Measurements from ENCODE around the gene ZNF275.
"Not testable (repeated sequence)": the region's sequence is repeated elsewhere in the genome, so short reads cannot be mapped to it uniquely, and the experiment has no call there.

Gene ZNF275

DNA sequence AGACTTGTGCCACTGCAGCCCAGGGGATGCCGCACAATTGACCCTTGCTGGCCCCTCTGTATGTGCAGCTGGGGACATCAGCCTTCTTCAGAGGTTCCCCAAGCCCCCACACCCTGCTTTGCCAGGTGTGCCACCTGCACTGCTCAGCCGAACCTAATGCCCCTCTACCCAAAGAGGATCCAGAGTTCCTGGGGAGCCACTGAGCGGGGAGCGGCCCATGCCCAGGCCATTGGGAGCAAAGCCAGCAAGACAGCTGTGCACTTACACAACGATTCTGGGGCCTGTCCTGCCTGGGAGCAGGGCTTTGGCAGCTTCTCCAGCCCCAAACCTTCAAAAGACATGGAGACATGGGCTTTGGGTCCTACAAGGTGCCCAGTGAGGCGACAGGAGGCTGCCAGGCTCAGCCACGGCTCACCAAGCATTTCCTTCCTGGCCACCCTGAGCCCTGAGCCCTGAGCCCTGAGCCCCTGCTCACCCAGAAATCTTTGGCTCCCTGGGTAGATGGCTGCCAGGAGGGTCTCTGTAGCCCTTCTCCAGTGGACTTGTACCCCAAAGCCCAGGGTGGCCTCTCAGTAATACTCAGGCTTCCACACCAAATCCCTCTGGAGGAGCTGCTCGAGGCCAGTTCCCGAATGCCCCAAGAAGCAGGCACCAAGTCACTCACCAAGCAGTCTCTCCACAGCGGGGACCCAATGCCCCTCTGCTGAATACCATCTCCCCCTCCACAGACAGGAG lies 54.2 kb downstream of the ZNF275 start:
- DNase-seq (ENCODE audit: low spot score), result no peak

DNA sequence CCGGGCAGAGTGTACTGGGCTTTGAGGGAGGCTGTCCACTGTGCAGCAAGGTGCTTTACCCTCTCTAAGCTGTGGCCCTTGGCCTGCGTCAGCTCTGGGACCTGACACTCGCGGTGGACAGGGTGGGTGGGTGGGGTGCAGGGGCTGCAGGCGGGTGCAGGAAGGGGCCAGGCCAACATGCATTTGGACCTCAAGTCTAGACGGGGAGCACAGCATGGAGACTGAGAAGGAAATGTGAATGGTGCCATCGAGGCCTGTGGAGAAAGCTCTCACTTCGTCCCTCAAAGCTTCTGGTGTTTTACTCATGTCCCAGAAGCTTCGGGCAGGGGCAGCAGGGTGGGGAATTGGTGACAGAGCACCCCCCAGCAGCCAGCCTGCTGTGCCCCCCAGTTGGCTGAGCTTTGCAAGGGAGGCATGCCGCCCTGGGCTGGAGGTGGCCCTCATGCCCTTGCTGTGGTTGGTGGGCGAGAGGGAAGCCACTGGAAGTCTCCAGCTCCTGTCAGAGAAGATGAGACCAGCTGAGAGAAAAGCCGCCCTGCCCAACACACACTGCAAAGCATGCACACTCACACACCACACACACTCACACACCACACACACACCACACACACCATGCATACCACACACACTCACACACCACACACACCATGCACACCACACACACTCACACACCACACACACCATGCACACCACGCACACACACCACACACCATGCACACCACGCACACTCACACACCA lies 54.9 kb downstream of the ZNF275 start:
- no peak for DNase-seq (ENCODE audit: low spot score)

DNA sequence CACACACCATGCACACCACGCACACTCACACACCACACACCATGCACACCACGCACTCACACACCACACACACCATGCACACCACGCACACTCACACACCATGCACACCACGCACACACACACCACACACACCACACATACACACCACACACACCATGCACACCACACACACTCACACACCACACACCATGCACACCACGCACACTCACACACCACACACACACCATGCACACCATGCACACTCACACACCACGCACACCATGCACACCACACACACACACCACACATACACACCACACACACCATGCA lies 55.5 kb downstream of the ZNF275 start:
- not testable (repeated sequence) for DNase-seq (ENCODE audit: low spot score)

DNA sequence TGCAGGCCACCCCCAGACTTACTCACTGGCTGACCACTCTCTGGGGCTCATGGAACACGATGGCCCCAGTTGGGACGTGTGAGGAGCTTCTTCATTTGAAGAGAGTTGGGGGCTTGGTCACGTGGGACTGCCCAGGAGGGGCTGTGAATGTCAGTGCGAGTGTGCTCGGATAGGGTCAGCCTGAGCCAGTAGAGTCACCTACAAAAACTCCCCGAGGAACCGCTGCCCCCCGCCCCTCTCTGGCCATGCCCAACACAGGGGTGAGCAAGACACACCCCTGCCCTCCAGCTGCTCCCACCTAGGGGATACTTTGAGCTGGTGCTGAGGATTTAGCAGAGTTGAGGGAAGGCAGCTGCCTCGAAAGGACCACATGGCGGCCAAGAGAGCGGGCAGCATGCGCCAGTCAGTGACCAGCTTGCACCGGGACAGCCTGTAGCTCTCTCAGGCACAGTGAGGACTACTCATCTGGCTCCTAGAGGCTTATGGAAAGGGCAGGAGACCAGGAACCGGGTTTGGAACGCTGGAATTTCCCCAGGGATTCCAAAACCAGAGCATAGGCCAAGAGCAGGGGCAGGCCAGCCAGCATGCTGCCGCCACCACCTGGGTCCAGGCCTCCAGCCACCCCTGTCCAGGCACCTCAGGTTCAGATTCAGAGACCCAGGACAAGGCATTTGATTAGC lies 58.8 kb downstream of the ZNF275 start:
- DNase-seq (ENCODE audit: low spot score), result no peak

DNA sequence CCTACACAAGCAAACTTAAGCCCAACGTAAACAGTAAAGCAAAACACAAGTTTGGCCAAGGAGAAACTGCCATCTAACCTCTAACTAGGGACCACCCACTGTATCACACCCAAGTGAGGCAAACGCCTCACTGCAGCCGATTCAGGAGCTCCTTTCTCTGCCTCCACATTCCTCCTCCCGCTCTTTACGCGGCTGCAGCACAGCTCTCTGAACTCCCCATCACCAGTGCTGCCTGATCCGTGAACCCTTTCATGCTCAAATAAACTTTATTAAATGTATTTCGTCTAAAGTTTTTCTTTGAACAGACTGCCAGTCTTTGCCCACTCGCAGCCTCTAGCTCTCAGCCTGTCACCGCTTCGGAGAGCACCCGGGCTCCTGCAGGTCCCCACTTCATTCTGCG lies 60.7 kb downstream of the ZNF275 start:
- DNase-seq (ENCODE audit: low spot score), result no peak

DNA sequence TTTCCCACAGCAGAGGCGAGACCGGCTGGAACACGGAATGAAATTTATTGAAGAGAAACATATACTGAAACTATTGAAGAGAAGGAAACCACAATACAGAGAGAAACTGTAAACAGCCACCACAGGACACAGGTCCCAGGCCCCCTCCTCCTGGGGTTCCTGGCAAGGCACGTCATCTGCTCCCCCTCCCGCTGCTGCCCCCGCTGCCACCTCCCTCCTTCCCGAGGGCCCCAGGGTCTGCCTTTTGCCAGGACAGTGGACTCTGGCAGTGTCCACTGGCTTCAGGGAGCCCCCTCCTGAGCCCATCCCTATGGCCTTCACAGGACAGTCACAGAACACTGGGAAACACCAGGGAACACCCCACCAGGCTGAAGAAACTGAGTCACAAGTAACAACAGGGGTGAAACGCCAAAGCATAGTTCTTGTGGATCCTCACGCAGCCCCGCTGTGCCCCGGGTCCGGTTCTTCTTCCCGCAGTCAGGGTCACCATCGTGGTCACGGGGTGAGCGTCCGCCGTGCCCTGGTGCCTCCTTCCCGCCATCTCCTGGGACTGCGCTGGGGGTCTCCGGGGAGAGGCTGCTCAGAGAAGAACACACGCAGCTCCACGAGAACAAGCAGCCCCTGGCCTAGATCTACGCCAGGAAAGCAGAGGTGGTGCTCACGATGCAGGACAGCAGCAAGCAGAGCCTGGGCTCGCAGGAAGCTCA lies 61.8 kb downstream of the ZNF275 start:
- DNase-seq (ENCODE audit: low spot score), result no peak

DNA sequence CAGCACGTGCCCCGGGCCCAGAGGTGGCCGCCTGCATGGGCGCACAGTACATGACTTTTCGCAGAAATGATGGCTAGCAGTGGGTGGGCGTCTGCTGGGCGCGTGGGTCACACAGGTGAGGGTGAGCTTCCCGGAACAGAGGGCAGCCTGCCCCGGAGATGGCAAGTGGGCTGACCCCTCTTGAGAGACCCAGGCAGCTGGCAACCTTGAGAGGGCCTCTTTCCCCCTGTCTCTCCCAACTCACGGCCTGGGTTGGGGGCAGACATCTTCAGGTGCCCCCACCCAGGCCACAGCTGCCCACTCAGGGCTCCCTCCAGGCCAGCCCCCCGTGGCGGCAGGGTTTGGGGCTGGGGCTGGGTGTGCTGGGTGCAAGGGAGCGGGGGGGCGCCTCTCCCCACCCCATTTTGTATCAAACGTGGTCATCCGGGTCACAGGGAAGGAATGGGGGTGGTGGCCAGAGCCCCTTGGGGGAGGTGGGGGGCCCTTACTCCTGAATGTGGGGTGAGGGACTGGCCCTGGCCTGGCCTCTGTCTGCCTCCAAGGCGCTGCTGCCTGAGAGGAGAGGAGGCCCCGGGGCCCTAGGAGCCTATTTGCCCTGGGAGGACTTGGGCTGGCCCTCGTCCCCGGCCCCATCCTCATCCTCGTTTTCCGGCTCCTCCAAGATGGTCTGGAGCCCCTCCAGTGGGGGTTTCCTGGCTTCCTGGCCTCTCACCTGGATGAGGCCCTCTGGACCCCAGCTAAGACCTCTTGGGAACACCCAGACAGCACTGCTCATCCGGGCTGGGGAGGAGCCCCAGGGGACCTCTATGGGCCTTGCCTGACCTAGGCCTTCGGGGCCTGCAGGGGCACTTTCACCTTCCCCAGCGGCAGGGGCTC lies 62.6 kb downstream of the ZNF275 start:
- no peak for DNase-seq (ENCODE audit: low spot score)

DNA sequence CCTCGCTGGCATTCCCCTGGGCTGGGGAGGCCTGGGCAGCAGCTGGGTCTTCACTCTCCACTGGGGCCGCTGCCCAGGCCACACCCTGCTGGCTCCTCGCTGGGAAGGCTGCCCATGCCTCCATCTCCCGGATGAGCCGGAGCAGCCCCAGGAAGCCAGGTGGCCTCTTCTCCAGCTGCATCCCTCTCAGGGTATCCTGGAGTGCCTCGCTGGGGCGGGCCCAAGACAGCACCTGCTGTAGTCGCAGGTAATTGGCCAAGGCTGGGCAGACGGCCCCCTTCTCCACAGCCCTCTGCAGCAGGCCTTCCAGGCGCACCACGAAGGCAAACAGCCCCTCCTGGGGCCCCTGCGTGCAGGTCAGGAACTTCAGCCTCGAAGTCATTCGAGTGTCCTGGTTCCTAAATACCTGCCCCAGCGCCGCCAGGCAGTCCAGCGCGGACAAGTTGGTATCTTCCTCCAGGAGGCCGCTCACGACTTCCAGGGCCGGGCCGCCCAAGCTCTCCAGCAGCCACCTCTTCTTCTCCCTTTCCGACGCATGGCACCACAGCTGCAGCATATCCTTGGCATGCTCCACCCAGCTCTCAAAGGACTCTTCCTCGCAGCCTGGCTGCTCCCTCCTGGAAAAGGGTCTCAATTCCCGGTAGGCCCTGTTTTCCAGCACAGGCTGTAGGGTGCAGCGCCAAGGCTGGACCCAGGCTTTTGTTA lies 63.5 kb downstream of the ZNF275 start:
- no peak for DNase-seq (ENCODE audit: low spot score)

DNA sequence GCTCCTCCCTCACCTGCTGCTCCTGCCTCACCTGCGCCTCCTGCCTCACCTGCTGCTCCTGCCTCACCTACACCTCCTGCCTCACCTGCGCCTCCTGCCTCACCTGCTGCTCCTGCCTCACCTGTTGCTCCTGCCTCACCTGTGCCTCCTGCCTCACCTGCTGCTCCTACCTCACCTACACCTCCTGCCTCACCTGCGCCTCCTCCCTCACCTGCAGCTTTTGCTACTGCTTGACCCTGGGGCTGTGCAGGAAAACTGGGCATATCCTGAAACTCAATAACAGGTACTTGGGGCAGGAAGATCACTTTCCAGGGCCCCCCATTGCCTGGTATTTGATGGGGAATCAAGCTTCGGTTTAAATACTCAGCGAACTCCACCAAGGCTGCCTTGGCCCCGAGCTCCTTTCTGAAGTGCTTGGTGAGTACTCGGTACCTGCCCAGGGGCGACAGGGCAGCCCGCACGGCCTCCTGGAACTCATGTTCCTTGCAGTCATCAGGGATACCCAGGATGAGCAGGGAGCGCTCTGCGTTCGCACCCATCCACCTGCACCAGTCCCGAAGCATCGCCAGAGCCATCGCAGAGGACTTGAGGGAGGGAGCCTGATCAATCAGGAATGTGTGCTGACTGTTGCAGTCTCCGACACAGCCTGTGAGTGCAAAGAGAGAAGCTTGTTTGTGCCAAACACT lies 64.5 kb downstream of the ZNF275 start:
- no peak for DNase-seq (ENCODE audit: low spot score)

DNA sequence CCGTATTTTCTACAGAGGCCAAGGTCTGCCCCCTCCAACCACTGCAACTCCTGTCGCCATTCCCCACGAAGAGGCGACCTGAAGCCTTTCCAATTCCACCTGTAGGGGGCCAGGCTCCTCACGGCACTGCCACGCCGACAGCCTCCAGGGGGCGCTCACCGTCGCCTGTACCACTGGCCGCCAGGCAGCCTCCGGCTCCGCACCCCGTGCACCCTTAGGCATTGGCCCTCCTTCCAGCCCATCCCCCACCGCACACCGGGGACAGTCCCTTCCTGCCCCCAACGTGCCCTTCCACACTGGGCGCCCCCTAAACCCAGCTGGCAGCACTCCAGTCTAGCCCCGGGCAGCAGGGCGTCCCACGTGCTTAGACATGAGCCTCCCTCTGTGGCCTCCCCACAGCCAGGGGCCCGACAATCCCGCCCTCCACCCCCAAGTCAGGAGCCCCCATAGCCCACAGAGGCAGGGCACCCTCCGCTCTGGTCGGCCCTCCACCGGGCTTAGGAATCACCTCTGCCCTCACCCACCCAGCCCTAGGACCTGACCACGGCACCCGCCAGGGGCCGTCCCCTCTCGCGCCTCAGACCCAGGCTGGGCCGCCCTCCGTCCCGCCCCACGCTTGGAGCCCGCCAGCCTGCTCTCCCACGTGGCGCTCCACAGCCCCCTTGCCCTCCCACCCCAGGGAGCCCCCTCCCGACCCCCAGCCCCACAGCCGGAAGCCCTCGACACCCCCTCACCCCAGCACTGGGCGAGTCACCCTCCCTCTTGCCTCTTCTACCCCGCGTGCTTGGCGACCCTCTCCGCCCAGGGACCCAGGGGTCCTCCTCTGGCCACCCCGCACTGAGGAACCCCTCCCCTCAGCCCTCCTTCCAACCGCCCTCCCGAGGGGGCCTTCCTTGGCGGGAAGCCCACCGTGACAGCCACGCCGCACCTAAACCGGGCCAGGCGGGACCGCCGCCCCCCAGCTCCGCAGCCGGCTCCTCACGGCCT lies 66.5 kb downstream of the ZNF275 start:
- peak; percentile 63 for DNase-seq (ENCODE audit: low spot score)

DNA sequence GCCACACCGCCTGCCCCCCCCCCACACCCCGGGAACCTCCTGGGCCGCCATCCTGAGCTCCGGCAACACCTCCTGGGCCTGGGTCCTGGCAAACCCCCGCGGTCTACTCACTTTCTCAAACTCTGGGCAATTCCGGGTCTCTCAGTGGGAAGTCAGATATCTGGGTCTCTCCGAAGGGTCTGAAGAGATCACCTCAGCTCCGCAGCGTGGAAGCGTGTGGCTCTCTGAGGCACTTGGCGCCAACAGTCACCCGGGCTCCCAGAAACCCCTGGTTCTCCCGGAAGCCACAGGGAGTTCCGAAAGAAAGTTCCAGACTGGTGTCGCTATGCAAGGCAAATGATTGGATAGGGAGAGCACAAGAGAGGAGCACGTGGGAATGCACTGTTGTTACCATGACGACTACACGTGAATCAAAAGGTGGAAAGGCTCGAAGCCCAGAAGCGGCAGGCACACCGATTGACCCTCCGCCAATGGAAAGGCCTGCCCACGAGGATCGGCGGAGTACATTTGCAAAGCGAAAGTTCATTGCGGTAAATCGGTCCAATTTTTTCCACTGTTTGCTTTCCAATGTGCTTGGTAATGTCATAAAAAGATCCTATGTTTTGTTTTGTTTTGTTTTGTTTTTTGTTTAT lies 67.3 kb downstream of the ZNF275 start, which contains the start of gene PNMA6E:
TSS of gene PNMA6E (minus strand) at position 218 of the 632 bp plus-strand sequence. CDS start 2,501 bp downstream, outside the sequence.
- no peak for DNase-seq (ENCODE audit: low spot score)
